ENCODE results near the gene SEMA4B.

DNA sequence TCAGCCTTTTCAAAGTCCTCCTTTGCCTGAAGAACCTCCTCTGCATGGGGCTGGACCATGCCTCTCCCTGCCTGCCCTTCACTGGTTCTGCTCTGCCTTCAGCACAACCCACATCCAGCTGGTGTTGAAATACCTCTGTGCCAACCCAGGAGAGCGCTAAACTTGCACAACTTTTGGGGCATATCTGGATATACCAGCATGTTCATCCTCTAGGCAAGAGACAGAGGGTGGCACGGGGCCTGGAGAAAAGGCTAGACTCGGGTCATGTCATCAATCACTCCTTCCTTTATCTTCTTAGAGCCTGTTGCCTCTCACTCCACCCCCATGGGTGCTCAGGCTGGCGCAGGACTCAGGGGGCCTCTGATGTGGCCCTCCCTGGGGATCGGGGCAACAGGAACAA, 4.8 kb downstream of the SEMA4B start:
- TF ChIP-seq, protein P1, sequence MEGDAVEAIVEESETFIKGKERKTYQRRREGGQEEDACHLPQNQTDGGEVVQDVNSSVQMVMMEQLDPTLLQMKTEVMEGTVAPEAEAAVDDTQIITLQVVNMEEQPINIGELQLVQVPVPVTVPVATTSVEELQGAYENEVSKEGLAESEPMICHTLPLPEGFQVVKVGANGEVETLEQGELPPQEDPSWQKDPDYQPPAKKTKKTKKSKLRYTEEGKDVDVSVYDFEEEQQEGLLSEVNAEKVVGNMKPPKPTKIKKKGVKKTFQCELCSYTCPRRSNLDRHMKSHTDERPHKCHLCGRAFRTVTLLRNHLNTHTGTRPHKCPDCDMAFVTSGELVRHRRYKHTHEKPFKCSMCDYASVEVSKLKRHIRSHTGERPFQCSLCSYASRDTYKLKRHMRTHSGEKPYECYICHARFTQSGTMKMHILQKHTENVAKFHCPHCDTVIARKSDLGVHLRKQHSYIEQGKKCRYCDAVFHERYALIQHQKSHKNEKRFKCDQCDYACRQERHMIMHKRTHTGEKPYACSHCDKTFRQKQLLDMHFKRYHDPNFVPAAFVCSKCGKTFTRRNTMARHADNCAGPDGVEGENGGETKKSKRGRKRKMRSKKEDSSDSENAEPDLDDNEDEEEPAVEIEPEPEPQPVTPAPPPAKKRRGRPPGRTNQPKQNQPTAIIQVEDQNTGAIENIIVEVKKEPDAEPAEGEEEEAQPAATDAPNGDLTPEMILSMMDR (conservative IDR thresholded peaks at IDR 0.05; ENCODE audit: low read depth, low read length) = no peak
- no peak for TF ChIP-seq EZH2 (IDR thresholded peaks at IDR 0.05; ENCODE audit: borderline replicate concordance, low read depth, low read length, poor library complexity, severe bottlenecking)

All from A673 (cell line).